DND-41 (cell line): Measurements from ENCODE around the gene LRP2BP.

Experiments used
- EZH2 ChIP-seq: IDR thresholded peaks from 3 replicates; pipeline ENCODE4 v1.6.1; 2012; ENCODE audit warnings: borderline replicate concordance, low read depth, mild to moderate bottlenecking, moderate library complexity, low read length, inconsistent platforms; ENCODE audit not compliant: severe bottlenecking
- TF ChIP-seq, protein P1 (sequence below): IDR thresholded peaks from 2 replicates; pipeline ENCODE4 v1.5.1; 2012; ENCODE audit warnings: borderline replicate concordance, low read length, moderate library complexity, mild to moderate bottlenecking; ENCODE audit not compliant: poor library complexity, severe bottlenecking; ENCODE audit errors: extremely low read depth

DNA sequence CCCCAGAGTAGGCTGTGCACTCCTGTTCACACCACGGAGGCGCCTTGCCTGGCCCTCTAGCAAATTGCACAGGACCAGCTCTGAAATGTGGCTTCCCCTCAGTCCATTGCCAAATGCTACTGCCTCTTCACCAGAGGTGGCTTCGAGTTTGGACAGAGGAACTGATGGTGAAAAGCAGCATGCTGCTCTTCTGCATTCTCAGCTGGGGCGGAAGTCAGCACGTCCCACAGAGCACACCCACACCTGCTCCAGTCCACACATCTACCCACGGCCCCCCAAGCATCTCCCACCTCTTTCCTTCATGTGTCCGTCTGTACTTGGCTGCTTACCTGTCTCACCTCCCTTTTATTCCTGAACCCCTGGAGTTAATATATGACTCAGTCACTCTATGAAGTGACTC is 43.5 kb downstream of the LRP2BP start:
- TF ChIP-seq, protein P1, sequence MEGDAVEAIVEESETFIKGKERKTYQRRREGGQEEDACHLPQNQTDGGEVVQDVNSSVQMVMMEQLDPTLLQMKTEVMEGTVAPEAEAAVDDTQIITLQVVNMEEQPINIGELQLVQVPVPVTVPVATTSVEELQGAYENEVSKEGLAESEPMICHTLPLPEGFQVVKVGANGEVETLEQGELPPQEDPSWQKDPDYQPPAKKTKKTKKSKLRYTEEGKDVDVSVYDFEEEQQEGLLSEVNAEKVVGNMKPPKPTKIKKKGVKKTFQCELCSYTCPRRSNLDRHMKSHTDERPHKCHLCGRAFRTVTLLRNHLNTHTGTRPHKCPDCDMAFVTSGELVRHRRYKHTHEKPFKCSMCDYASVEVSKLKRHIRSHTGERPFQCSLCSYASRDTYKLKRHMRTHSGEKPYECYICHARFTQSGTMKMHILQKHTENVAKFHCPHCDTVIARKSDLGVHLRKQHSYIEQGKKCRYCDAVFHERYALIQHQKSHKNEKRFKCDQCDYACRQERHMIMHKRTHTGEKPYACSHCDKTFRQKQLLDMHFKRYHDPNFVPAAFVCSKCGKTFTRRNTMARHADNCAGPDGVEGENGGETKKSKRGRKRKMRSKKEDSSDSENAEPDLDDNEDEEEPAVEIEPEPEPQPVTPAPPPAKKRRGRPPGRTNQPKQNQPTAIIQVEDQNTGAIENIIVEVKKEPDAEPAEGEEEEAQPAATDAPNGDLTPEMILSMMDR, result no peak
- no peak for TF ChIP-seq EZH2
